GM21390 (cell line): ENCODE data around the gene MAMDC2.

ENCODE experiments used
- ATAC-seq: cut with Tn5 transposase; IDR thresholded peaks from one replicate; pipeline ENCODE4 v1.9.1; 2021; ENCODE audit not compliant: unreplicated experiment

Gene MAMDC2

DNA sequence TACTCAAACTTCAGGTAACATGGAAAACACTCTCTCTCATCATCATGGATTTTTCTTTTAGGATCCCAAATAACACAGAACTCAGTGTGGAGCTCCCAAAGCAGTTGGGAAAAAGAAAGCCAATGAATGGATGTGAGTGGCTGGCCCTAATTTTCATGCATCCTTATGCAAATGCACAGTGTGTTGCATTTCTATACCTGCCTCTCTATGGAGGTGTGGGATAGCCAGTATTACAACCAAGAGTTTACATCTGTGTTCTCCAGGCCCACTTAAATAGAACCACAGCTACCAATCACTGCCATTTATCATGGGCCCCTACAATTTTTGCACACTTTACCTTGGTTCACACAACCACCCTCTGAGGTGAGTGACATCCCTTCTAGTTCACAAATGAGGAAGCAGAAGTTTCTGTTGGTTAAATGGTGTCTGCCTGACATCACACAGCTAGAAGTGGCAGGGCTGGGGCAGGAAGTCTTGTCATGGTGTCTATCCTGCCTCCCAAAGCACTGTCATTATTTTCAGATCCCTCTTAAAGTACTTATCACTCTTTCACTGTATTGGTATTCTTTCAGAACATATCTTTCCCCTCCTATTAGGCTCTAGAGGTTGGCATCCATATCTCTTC, 17.3 kb downstream of the MAMDC2 start:
- ATAC-seq = peak; percentile 98

GRCh38 chr9:70061776-70062175, 18.1 kb downstream of the MAMDC2 start:
- no peak for ATAC-seq

- ATAC-seq = no peak
These were observed 20.8 kb downstream of the MAMDC2 start for GRCh38 chr9:70064496-70064895.

DNA sequence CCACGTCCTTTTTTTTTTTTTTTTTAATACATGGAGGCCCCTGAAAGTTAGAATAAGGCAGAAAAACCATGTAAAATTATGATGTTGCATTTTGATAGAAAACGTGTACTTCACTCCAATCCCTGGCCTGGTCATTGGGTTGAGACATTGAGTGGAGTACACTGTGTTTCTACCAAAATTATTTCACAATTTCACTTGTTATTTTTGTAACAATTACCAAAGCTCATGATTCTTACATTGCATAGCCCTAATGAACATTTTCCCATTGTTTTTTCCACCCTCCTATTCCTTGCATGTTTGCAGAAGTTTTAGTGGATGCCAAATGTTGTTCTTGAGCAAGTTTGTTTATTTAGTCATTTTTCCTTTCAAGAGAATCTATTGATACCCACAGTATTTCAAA, 21.9 kb downstream of the MAMDC2 start:
- no peak for ATAC-seq

- no peak for ATAC-seq
These were observed 22.8 kb downstream of the MAMDC2 start for GRCh38 chr9:70066418-70066817.

DNA sequence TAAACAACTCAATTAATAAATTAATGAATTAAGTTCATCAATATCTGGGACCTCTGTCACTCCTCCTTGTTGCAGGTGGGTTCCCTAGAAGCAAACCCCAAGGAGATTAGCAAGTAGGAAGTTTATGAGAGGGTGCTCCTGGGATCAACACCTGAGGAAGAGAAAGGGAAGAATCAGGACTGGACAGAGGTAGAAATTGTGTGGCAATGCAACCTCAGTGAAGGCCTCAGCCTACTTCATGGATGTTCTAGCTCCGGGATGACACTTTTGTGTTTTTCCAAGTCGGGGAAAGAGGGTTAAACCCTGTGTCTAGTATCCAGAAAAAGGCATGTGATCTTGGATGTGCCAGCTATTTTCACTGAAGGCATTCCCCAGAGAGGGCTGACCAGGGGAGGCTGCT, 23.2 kb downstream of the MAMDC2 start:
- no peak for ATAC-seq

DNA sequence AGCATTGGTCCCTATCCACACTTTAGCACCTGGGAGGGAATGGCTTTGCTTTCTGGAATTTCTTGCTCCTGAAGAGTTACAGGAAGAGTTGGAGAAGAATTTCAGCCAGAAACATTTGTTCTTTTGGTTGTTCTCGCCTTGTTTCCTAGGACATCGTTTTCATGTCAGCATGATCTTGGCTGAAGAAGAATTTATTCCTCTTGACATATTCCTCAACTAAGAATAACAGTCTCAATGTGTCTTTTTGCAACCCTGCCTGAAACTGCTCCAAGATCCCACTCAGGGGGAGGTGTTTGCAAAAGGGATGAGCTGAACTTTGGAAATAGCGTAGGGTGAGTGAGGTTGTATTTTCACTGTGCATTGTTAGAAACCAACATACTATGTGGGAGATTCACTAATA, 26.1 kb downstream of the MAMDC2 start:
- ATAC-seq = no peak

DNA sequence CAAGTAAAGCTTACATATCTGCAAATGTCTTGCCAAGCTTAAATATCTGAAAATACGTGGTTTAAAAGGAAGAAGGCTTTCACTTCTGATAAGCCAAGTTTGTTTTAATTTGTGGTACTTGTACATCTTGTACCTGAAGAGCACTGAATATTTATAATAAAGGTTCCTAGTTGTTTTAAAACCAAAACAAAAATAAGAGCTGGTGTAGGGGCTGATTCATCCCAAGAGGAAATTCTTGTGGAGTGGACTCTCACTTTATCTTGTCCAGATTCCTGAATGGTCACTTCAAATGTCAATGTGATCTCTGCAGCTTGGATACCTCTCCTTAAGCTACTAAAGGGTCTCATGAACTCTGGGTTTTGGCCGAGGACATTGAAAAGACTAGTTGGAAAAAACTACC, 29.5 kb downstream of the MAMDC2 start:
- ATAC-seq = no peak

- no peak for ATAC-seq
These were observed 30.1 kb downstream of the MAMDC2 start for GRCh38 chr9:70073756-70074155.

- no peak for ATAC-seq
These were observed 33.0 kb downstream of the MAMDC2 start for GRCh38 chr9:70076678-70077077.

GRCh38 chr9:70079417-70080037, 35.9 kb downstream of the MAMDC2 start:
- ATAC-seq = no peak

- ATAC-seq = no peak
These were observed 37.0 kb downstream of the MAMDC2 start for GRCh38 chr9:70080481-70081119.

DNA sequence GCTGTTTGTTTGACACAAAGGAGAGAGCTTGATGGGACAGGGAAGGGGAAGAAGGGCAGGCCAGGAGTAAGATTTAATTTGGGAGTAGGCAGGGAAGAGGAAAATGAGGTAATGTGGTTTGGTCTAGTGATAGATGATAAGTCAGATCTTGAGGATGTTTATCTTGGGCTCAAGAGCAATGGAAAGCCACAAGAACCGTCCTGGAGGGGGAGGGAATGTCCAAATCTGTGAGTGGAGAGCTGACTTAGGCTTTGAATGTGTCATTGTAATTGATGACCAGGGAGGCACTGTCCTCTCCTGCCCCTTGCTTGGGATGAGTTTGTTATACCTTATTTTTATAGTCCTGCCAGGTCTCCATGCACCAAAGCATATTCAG, 37.5 kb downstream of the MAMDC2 start:
- ATAC-seq = no peak

DNA sequence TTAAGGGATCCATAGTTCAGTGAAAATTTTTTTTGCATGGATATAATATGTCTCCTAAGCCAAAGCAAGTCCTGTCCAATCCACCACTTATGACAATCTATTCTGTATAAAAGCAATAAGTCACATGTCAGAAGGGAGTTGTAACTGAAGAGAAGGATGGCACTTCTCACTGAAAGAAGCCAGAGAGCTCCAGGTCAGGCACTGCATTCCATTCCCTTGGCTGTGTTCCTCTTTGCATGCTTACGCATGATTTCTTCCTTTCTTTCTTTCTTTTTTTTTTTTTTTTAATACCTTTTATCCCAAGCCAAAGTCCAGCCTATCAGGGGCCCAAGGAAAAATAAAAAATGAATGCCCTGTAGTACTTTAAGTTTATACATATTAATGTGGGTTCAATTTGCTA, 39.8 kb downstream of the MAMDC2 start:
- ATAC-seq = no peak

DNA sequence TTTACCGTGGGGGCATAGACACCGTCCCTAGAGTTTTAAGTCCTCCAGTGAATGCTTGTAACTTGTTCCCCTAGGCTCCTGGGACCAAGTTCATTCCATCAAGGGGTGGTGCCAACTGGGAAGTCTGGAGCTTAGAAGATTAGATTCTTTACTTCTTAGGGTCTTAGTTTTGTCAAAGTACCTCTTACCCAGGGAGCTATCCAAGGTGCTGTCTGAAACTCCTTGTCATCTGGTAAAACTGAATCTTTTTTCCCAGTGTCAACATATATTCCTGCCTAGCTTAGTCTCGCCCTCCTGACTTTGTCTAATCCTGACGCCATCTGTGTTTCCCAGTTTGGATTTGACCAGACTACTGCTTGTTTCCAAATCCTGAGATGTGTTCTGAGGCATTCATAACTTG, 41.6 kb downstream of the MAMDC2 start:
- ATAC-seq = no peak

DNA sequence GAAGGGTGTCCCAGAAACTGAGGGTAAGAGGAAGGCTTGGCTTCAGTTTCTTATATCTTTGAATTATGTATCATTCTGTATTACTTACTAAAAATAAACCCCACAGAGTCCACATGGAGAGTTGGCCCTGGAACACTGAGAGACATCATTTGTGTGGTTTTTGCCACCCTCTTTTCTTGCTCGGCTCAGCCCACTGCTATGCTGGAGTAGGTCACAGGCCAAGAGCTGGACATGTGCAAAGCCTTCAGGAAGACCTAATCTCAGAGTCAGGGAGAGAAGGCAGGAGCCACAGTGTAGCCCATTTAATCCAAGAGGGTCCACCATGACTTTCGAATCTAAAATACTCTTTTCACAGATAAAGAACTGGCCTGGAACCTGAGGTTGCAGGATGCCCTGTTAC, 47.5 kb downstream of the MAMDC2 start:
- ATAC-seq = no peak

- ATAC-seq = no peak
These were observed 47.9 kb downstream of the MAMDC2 start for GRCh38 chr9:70091572-70091971.

GRCh38 chr9:70092190-70092589, 48.5 kb downstream of the MAMDC2 start:
- no peak for ATAC-seq

DNA sequence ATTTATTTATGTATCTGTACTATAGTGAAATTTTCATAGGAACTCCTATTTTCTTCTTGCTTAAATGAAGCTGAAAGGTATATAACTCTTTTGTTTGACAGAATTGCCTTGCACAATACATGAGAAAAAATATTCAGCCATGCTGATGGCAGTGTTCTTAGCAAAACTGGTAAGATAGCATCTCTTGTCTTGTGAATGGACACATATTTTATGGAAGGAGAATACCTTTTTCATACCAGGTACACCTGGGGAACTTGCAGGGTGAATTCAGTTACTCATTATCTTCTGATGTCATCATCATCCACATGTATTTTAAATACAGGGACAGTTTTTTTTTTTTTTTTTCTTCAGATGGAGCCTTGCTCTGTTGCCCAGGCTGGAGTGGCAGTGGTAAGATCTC, 49.4 kb downstream of the MAMDC2 start:
- ATAC-seq = no peak

GRCh38 chr9:70093944-70094343, 50.3 kb downstream of the MAMDC2 start:
- ATAC-seq = no peak

- ATAC-seq = no peak
These were observed 51.1 kb downstream of the MAMDC2 start for GRCh38 chr9:70094747-70095146.

DNA sequence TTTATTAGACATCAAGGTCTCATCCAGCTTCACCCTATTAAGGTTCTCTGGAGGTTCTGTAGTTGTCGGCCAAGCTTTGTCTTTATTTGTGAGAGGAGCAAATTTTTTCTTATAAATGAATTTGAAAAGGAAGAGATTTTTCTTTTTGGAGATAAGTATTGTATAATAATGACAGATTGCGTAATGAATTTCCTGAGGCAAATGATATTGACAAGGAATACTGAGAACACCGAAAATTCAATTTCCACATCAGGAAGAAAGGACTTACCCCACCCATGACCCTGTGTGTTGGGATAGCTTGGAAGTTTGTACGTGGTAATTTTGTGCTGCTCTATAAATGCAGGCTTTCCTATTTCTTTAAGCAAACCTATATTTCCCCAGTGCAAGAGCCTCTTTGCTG, 53.5 kb downstream of the MAMDC2 start:
- ATAC-seq = no peak

DNA sequence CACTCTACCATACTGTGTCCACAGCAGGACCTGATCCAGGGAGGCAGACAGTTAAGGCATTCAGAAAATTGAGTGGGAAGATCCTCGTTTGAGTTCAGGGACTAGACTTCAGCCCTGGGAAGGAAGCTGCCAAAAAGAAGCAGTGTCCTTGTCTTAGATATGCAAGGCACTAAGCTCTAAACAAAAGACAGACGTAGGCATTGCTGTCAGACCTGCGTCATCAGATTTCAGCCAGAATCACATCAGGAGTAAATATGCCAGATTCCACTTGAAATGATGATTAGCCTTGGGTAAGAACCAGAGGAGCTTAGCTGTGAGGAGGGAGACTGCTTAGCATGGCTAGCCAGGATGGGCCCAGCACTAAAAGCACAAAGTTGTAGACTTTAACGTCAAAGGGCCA, 56.7 kb downstream of the MAMDC2 start:
- ATAC-seq = no peak
